IPS DF 19.7 (cell line): ENCODE data around the gene HOXA10.
A peak's percentile ranks its signal among the peaks of the same experiment; 100 is the strongest.

Source experiments
- DNase-seq: peaks from one replicate; pipeline ENCODE4 v3.0.0-alpha.2; 2013; ENCODE audit warnings: low read depth, low spot score

The HOXA10 gene

DNA sequence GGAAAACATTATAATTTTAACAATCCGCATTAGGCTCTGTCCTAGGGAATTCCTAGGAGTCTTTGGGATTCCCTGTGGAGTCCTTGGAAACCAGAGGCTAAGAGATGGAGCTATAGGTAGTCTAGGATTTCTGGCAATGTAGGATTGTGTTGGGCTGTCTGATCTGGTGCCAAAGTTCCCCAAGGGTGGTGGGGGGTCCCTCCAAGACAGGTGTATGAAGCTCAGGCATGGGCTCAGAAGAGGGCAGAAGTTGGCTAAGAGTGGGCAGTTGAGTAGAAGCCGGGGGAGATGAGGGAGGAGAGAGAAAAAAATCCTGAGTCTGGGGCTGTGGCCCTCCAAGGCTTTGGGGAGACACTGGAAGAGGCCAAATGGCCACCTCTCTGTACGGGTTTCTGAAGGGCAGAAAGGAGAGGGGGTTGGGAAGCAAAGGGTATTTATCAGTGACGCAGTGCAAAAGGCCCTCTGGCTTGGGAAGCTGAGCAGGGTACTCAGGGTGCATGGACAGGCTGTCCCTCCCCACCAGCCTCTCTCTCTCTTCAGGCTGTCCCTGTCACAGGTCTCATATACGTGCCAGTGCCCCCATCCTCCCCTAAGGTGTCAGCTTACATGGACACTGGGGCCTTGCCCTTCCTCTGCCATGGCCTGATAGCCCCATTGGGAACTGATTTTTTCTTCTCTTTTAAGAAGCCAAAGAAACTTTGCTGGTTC lies 27.5 kb downstream of the HOXA10 start:
- DNase-seq = no peak

DNA sequence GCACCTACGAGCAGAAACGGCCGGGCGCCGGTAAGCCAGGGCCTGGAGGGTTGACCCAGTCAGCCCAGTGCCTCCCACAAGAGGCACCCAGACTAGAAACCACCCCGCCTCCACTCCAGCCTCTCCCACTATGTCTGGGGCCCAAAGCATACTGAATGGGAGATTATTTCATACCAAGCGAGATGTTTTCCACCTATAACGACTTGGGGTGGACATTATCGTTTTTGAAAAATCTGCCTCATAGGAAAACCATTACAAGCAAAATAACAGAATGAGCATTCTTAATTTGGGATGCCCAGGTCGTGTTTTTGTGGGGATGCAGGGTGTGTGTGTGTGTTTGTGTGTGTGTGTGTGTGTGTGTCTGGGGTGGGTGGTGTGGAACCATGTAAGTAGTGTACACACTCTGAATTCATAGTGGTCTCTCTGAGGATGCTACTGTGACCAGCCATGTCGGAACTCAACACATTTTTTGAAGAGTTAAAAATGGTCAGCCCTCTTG lies 28.2 kb downstream of the HOXA10 start:
- no peak for DNase-seq

DNA sequence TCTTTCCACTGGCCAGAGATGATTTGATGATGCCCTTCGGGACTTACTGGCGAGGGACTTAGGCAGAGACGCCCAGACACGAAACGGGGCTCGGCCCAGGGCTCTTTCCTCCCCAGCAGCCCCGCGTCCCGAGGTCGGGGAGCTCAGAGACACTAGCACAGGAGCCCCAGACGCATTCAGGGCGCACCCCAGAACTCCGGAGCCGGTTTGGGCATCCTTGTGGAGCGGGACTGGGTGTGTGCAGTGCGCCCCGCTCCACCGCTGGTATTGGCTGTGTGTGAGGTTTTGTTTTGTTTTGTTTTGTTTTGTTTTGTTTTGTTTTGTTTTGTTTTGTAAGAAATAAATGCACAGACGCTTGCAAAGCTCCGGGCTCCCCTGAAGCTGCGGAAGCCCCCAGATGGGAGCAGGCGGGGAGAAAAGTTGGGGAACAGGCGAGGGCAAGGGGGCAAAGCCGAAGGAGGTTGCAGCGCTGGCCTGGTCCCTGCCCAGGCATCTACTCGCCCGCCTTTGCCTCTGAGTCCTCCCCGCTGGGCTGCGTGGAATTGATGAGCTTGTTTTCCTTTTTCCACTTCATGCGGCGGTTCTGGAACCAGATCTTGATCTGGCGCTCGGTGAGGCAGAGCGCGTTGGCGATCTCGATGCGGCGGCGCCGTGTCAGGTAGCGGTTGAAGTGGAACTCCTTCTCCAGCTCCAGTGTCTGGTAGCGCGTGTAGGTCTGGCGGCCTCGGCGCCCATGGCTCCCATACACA lies 28.8 kb downstream of the HOXA10 start:
- DNase-seq = no peak

DNA sequence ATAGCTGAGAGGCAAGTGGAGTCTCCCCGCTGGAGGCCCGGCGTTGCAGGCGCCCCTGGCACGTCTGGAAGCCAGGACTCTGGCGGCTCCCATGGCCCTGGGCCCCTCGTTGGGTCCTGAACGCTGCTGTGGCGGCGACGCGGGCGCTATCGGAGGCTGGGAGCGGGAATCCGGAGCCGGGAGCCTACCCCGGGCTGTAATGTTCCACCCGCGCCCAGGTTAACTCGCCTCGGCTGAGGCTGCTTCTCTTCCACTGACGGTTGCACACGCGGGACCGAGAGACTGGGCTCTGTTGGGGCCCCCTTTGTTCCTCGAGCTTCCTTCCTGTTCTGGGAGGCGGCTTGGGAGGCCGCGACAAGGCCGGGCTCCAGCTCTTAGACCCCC lies 29.3 kb downstream of the HOXA10 start:
- no peak for DNase-seq

DNA sequence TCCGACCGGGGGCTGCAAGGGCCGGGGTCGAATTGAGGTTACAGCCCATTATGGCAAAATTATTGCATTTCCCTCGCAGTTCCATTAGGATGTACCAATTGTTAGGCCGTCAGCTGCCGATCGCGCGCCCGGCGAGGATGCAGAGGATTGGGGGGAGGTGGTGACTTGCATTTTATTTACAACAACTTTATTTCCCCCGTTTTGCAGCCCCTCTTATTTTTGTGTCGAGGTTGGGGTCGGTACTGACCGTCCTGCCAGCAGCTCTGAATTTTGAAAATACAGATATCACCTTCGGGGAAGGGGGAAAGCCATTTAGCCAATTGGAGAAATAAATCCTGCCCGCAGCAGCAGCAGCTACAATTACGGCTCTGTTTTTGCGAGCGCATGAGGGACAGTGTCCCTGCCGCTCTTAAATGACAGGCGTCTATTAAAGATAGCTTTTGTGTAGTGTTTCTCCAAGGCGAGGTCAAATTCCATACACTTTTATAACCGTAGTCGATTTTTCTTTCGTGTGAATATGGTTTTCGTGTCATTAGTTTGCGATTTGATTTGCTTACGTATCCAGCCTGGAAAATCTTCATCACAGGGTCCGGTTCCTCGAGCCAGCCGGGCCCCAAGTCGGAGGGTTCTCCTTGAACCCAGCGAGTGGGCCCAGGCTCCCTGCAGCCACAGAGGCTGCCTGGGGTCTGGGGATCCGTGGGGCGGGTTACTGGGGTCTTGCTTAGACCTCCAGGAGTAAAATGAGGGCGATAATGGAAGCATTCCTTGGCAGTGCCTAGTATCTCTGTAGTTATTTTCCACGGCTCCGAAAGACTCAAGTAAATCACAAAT lies 30.0 kb downstream of the HOXA10 start:
- DNase-seq = no peak

DNA sequence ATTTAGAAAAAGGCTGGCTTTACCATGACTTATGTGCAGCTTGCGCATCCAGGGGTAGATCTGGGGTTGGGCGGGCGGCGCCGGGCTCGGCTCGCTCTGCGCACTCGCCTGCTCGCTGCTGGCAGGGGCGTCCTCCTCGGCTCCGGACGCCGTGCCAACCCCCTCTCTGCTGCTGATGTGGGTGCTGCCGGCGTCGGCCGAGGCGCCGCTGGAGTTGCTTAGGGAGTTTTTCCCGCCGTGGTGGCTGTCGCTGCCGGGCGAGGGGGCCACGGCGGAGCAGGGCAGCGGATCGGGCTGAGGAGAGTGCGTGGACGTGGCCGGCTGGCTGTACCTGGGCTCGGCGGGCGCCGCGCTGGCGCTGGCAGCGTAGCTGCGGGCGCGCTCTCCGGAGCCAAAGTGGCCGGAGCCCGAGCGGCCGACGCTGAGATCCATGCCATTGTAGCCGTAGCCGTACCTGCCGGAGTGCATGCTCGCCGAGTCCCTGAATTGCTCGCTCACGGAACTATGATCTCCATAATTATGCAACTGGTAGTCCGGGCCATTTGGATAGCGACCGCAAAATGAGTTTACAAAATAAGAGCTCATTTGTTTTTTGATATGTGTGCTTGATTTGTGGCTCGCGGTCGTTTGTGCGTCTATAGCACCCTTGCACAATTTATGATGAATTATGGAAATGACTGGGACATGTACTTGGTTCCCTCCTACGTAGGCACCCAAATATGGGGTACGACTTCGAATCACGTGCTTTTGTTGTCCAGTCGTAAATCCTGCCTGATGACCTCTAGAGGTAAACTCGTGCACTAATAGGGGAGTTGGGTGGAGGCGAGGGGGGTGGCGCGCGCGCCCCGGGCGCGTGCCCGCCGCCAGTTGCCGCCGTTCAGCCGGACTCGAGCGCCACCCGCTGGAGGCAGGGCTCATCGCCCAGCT lies 30.8 kb downstream of the HOXA10 start, which contains the start of gene HOXA5:
Gene HOXA5 (minus strand): TSS at position 659 of the 927 bp plus-strand sequence. CDS start 74 bp downstream, at position 585.
- peak; percentile 64 for DNase-seq

DNA sequence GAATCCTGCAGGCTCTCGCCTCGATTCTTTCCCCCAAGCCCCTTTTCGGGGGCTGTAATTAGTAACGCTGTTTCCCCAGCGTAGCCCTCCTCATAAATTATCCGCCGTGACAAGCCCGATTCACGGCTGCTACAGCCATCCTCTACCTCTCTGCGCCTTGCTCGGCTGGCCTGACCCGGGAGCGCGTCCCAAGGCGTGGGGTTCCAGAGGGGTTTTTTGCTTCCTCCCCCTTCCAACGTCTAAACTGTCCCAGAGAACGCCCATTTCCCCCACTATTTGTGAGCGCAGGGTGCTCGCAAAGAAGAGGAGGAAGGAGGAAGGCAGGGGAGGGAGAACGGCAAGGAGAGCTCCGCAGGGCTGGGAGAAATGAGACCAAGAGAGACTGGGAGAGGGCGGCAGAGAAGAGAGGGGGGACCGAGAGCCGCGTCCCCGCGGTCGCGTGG lies 31.5 kb downstream of the HOXA10 start:
- DNase-seq = no peak

DNA sequence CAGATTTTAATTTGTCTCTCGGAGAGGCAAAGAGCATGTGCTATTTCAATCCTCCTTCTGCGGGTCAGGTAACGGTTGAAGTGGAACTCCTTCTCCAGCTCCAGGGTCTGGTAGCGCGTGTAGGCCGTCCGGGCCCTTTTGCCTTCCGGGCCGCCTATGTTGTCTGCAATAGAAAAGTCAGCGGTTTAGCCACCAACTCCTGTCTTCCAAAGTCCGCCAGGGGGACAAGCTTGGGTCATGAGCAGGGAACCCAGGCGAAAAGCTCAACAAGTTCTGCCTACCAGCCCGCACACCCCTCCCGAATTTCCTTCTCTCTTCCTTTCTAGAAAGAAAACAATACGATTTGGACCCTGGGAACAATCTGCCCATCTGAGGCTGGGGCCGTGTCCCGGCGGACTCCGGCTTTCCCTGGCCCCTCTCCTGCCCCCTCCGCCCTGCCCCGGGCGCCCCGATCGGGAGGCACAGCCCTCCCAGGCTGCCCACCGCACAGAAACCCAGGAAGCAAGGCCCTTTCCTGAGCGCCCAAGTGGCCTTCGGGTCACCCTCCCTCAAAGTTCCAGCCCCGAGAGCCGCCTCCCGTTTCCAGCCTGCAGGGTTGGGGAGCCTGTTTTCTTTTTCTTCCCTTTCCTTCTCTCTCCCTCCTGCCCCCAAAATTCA lies 32.1 kb downstream of the HOXA10 start:
- DNase-seq = no peak

DNA sequence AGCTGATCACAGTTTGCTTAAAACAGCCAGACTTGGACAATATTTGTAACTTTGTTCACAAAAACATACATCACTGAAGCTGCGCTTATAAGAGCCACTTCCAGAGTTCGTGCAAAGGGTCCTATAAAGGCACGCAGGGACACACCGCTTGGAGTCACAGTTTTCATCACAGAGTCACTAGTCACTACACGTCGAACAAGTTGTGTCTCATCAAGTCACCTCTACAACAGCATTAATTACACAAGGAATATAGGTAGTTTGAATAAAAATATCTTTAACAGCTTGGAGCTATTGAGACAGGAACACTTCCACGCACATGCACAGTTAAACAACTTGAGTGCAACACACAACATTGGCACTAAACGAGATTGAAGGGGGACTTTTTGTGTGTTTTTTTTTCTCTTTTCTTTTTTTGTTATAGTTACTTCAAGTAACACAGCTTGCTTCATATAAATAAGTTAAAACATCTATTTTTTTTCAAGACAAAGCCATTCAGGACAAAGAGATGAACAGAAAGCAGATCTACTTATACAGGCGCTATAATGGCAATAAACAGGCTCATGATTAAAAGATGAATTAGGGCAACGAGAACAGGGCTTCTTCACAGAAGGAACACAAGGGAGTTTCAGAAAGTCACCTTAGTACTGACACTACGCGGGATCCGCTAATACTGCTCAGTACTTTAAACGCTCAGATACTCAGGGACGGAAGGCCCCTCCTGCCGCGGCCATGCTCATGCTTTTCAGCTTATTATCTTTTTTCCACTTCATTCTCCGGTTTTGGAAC lies 32.8 kb downstream of the HOXA10 start:
- DNase-seq = no peak

DNA sequence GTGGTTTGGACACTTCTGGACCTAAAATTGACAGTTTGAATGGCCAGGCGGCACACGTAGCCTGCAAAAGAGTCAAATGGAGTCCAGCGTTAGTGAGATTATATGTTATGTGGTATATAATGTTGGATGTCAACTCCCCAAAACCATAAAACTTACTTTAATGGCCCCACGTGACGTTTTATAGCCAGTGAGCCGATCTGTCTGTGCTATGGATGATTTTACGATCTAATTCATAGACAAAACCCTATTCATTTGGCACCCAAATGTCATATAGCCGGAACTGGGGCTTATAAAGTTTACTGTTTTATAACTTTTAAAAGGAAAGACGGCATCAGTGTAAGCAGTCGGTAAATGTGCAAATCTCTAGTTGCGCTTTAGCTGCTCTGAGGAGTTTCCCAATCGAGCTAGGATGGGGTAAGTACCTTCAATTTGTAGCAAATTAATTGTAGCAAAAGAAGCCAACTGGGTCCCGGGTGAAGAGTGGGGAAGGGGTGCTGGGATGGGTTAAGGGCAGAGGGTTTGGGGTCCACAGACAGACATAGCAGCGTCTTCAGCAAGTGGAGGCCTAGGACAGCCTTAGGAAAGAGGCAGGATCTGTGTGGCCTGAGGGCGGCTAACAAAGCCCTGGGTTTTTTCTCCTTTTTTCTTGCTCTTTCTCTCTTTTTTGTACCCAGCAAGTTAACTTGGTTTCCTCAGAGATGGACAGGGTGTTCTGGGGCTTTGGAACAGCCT lies 33.8 kb downstream of the HOXA10 start:
- DNase-seq = no peak

DNA sequence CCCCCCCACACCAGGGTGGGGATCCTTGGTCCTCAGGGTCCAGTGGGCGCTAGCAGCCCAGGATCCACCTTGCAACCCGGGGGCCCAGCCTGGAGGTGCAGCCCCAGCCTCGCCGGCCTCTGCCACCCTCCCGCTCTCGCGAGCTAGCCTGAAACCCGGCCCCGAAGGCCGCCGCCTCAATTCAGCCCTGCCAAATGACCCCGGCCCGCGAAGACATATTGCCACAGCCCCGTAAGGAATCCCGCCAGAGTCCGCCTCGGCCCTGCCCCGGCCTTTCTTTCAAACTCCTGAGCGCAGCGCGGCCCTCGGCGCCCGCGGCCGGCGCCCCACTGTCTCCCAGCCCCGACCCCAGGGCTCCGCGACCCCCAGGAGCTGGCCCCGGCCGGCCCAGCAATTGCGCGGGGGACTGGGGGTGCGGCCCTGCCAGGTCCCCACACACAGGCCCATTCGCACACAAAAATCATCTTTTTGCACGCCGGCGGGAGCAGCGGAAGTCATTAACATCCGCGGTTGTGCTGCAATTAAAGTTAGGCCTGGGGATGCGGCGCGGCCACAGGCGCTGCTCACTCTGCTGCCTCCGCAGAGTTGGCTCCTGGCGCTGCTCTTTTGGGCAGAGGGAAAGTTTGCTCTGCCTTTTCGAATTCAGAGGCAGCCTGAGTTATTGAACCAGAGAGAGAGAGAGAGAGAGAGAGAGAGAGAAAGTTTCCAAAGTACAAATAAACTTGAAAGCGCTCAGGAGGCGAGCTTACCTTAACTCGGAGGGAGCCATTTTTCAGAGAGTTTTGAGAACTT lies 34.6 kb downstream of the HOXA10 start:
- DNase-seq = no peak

DNA sequence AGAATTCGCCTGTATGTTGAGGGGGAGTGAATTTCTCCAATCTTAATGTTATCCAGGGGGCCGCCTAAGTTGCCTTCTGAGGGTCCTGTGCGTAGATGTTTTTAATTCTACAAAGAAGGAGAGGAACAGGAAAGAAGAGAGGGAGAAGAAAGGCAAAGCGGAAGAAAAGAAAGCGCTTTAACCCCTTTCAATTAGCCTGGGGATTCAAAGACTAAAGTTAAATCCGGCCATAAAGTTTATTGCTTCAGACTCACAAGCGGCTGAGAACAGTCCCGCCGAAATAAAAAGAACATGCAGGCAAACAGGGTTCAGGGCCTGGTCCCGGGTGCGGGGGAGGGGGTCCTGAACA lies 35.2 kb downstream of the HOXA10 start:
- no peak for DNase-seq

DNA sequence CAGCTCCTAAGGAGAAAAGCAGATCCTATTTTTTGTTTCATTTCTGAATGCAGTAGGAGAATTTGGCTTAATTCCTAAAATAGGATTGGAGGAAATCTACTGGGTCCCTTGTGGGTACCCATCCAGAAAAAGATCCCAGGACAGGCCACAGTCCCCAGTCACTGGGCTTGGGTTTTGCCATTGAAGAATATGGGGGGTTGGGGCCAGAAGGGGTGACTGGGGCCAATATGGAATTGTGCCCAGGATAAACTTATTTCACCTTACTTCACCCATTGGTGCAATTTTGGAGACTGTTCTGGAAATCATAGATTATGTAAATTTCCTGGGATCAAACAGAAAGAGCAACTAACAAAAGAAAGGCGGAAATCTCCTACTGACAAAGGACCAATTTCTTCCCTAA lies 35.6 kb downstream of the HOXA10 start:
- DNase-seq = no peak

DNA sequence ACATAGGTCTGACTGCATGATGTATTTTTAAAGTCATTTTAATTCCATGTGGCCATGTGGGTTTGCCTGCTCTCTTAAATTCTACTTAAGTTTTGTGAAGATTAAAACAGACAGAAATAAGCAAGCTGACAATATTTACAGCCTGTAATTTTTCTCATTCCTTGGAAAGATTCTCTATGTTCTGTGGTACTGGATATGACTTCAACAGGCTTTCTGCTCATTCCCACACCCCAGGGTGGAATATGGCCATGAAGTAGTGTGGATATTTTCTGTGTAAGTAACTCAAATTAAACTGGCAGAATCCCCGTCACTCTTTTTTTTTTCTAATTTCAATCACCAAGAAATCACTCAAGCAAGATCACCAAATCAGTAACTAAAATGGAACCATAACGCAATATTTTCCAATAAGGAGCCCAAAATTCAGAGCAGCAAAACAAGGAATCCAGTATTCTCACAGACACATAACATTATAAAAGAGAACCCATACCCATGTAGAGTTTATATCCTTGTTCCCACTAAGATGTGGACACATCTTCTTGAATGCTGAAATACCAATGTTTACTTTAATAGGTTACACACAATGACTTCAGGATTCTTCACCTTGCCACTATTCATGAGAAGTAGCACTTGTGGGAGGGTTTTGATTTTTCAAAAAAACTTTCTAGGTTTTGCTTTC lies 36.3 kb downstream of the HOXA10 start:
- DNase-seq = no peak

DNA sequence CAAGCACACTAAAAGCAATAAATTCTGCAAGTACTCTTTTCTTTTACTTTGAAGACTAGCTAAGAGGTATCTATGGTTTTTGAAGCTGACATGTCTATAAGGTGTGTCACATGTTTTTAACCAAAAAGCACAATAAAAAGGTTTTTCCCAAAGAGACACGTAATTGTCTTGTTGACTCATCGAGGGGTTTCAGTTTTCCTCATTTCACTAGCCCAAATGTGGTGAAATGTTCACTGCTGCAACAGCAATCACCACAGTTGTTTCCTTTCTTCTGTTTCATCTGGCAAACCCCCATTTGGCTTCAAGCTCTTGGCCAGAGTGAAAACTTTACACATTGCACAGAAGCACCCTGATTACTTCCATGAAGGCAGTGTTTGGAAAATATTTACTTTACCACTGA lies 39.7 kb downstream of the HOXA10 start:
- DNase-seq = no peak

DNA sequence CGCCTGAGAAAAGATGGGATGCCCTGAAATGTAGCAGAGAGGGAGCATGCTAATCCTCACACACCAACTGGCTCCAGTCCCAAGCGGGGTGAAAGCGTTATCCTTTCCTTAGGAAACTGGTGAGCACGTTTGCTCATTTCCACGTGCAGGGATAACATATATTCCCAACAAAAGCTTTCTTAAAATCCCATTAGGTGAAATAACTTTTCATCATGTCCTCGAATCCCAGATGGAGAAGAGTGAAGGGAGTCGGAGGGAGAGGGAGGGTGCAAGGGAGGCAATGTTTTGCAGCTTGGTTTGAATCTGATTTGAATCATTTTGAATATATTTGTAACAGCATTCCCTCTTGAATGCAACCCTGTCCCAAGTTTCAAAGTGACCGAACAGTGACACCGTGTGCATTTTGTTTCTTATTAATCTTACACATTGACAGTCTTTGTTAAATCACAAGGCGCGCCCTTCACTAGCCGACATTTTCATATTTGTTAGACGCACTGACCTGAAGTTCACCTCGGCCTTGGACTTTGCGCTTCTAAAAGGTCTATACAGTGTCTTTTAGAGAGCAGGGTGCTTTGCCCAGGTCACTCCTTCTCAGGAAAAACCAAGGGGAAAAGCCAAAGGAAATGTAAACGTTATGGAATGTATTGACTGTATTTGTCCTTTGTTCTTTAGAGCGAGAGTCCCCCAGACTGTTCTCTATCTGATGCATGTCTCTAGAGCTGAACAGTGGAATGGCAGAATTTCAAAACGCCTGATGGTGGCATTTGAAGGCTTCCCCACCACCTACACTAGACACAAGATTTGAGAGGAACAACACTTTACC lies 40.5 kb downstream of the HOXA10 start:
- no peak for DNase-seq

DNA sequence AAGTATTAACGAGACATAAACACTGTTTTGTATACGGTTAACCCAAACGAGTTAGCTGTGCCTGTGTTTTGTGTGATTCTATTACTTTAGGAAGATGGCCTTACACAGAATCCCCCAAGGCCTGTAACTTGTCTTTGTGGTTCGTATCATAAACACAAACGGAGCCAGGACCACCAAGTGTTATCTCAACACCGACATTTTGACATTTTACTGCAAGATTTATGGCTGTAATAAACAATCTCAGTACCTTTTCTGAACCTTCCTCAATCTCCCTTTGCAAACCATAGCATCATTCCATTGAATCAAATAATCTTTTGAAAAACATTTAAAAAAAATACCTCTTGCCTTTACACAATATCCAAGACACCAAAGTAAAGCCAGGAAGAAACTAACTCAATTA lies 41.1 kb downstream of the HOXA10 start:
- DNase-seq = no peak
